LNCaP clone FGC (cell line): Measurements from ENCODE around the gene TBC1D25.
"Not testable (repeated sequence)": the region's sequence is repeated elsewhere in the genome, so short reads cannot be mapped to it uniquely, and the experiment has no call there.

Experiments used
- DNase-seq: peaks from one replicate; pipeline ENCODE4 v3.0.0-alpha.2; 2011; ENCODE audit warnings: low read depth
- H3K4me3 ChIP-seq: 2 replicates; pipeline ENCODE4 v1.5.1; 2011; ENCODE audit warnings: mild to moderate bottlenecking, low read depth, low read length, control low read depth
- CTCF ChIP-seq: IDR thresholded peaks from 2 replicates; pipeline ENCODE4 v1.5.1; 2012; ENCODE audit warnings: mild to moderate bottlenecking; ENCODE audit not compliant: control insufficient read depth, insufficient read depth; ENCODE audit errors: extremely low read depth

Gene TBC1D25

GRCh38 chrX:48521353-48522243 is 17.9 kb upstream of the TBC1D25 start, which contains the start of gene EBP:
Gene EBP, plus strand, starts transcription at chrX:48521808. Its CDS starts 1,964 bp downstream, at chrX:48523772.
- H3K4me3 ChIP-seq = peak within 1 kb of the TSS; percentile 63
- TF ChIP-seq CTCF = no peak
- peak; percentile 79 for DNase-seq

GRCh38 chrX:48522291-48522690 is 17.2 kb upstream of the TBC1D25 start:
- no peak for DNase-seq
- H3K4me3 ChIP-seq = peak overlapping the region; percentile 63
- TF ChIP-seq CTCF = no peak

GRCh38 chrX:48523682-48524081 is 15.8 kb upstream of the TBC1D25 start:
- no peak for DNase-seq
- H3K4me3 ChIP-seq = no peak overlapping the region
- TF ChIP-seq CTCF = no peak

- not testable (repeated sequence) for DNase-seq, H3K4me3 ChIP-seq
Observed at GRCh38 chrX:48525853-48526252, 13.7 kb upstream of the TBC1D25 start.

- TF ChIP-seq CTCF = no peak
- DNase-seq = no peak
- H3K4me3 ChIP-seq = no peak overlapping the region
Observed at GRCh38 chrX:48530736-48531135, 8.8 kb upstream of the TBC1D25 start.

- TF ChIP-seq CTCF = no peak
- DNase-seq = no peak
- no peak overlapping the region for H3K4me3 ChIP-seq
Observed at GRCh38 chrX:48531358-48531959, 8.1 kb upstream of the TBC1D25 start.

- DNase-seq = no peak
- TF ChIP-seq CTCF = no peak
- no peak overlapping the region for H3K4me3 ChIP-seq
Observed at GRCh38 chrX:48532161-48532560, 7.4 kb upstream of the TBC1D25 start.
